Muscle of back (tissue), 11 donors: Measurements from ENCODE around the gene PINLYP. TPM values are rescaled to one million over a fixed set of nuclear protein-coding genes. Genes with fewer than 3 reads are reported as not detected.
"Not testable (repeated sequence)": the region's sequence is repeated elsewhere in the genome, so short reads cannot be mapped to it uniquely, and the experiment has no call there.

ENCODE experiments used
- DNase-seq, 3 donors: peaks; one replicate each; pipeline versions ENCODE4 v3.0.0 to v3.0.0-alpha.2; 2013
- polyA plus RNA-seq, 10 donors: library from polyadenylated mRNA; unstranded; fragments of 120-200 nt; gene quantifications; one replicate each; pipeline ENCODE4 v1.2.1, GENCODE V29; 2013; ENCODE audit not compliant: insufficient read length in 10 of 10

Gene PINLYP
- polyA plus RNA-seq, 10 donors = 4.2 to 9.4 (median 5.4) TPM

DNA sequence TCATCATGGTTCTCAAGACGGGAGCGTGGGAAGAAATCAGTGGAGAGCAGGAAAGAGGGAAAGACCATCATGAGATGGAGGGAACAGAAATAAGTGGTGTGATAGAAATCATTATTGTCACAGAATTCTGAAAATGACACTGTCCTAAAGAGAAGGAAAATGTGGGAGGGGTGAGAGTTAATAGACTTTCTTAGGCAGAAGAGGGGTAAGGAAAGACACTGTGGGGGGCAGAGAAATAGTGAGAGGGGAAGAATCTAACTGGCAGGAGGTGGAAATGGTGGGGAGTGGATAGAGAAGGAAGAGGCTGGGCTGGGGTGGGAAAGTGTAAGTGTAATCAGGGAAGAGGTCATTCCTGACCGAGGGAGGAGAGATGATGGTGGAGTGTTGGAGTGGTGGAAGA, 3.2 kb downstream of the PINLYP start:
- no peak for DNase-seq

DNA sequence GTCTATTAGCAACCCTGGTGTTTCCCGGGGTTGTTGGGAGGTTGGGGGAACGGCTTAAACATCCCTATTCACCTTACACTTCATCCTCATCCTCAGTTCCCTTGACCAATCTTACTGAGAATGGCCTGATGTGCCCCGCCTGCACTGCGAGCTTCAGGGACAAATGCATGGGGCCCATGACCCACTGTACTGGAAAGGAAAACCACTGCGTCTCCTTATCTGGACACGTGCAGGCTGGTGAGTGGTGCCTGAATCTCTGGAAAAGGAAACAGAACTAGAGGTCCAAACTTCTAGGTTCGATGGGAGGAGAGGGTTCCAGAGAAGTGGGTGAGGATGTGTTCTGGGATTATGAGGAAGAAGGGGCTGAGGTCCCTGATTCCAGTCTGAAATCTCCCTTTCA, 5.9 kb downstream of the PINLYP start:
- no peak for DNase-seq

DNA sequence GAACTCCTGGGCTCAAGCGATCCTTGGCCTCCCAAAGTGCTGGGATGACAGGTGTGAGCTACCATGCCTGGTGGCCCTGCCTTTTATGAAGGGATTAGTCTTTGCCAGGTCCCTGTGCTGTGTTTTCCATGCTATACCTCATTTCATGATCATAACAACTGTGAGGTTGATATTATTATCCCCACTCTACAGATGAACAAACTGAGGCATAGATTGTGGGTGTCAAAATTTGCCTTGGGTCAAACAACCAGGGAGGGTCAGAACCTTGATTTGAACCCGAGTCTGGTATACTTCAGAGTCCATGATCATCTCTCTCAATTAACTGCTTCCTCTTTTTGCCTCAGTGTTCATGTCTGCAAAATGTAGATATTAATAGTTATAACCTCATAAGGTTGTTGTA, 6.9 kb downstream of the PINLYP start:
- DNase-seq = no peak

DNA sequence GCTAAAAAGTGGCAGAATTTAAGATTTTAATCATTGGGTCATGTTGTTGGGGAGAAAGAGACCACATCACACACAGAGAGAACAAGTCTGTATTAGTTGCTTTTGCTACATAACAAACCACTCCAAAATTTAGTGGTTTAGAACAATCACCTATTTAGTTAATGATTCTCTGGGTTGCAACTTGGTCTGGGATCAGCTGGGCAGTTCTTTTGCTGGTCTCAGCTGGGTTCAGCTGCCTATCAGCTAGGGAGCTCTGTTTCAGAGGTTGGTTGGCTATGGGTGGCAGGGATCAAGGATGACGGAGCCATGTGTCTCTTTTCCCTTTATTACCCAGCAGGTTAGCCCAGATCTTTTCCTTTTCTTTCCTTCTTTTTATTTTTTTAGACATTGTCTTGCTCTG, 8.9 kb downstream of the PINLYP start:
- DNase-seq = no peak

DNA sequence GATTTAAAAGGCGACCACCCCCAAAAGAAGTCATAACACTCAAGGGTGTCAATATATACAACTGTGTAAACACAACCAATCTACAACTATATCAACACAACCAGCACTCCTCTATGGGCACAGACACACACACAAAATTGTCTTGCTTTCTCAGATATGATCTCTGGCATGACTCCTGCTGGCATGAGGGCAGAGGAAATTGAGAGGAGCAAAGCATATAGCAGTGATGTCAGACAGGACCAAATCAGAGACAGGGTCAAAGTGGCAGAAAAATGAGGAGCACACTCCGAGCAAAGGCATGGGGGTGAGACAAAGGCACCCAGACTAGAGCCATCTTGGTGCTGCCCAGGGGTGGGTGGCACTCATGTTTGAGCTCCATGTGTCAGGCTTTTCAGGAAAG, 10.7 kb downstream of the PINLYP start:
- DNase-seq = no peak

DNA sequence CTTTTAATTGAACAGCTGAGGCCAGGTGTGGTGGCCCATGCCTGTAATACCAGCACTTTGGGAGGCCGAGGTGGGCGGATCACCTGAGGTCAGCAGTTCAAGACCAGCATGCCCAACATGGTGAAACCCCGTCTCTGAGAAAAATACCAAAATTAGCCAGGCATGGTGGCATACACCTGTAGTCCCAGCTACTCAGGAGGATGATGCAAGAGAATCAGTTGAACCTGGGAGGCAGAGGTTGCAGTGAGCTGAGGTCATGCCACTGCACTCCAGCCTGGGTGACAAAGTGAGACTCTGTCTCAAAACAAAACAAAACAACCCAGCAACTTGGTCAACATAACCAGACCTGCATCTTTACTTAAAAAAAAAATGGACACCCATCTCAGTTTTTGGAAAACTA, 11.4 kb downstream of the PINLYP start:
- not testable (repeated sequence) for DNase-seq

DNA sequence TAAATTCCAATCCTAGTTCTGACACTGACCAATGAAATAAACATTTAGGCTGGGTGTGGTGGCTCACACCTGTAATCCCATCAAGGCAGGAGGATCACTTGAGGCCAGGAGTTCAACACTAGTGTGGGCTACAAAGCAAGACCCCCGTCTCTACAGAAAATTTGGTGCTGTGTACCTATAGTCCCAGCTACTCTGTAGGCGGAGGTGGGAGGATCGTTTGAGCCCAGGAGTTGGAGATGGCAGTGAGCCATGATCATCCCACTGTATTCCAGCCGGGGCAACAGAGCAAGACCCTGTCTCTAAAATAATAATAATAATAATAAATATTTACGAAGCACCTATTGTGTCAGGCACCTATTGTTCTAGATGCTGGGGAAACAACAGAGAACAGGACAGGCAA, 13.7 kb downstream of the PINLYP start:
- no peak for DNase-seq

DNA sequence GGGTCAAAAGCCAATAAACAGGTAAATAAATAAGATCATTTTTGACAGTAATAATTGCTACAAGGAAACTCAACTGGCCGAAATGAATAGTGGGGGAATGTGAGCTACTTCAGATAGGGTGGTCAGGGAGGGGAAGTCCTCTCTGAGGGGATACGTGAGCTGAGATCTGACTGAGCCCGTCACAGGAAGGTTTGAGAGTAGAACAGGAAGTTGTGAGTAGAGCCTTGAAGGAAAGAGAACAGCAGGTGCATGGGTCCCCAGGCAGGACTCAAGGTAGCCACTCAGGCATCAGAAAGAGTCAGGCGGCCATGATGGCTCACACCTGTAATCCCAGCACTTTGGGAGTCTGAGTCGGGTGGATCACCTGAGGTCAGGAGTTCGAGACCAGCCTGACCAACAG, 14.1 kb downstream of the PINLYP start:
- DNase-seq = no peak

DNA sequence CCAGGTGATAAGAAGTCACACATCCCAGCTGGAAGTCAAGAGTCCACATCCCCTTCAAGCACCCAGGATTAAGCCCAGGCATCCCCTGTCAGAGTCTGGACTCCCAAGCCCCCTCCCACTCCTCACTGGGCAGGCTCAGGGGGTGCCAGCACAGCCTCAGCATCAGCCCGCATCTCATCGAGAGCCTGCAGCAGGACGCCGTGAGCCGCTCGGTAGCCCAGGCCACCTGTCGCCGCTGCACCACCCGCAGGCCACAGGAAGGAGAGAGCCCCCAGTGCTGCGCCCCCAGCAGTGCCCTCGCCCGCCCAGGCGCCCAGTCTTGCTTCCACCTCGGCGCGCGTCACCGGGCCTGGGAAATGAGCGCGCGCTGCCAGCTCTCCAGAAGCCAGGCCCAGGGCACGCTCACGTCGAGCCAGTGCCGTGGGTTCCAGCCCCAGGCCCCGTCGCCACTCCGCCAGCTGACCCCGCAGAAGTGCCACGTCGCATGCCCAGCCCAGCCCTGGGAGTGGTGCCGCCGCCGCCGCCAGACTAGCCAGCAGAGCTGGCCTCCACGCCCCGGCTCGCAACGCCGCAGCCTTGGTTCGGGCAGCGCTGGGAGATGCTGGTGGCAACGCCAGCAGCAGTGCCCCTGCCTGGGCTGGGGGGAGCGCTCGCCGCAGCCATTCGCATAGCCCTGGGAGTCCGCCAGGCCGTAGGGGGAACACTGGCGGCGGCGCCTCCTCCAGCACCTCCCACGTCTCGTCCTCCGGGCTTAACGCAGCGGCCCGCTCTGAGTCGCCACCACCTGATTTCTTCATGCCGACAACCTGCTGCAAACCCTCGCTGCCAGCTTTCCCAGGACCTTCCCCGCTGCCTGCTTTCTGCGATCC, 16.5 kb downstream of the PINLYP start:
- no peak for DNase-seq

DNA sequence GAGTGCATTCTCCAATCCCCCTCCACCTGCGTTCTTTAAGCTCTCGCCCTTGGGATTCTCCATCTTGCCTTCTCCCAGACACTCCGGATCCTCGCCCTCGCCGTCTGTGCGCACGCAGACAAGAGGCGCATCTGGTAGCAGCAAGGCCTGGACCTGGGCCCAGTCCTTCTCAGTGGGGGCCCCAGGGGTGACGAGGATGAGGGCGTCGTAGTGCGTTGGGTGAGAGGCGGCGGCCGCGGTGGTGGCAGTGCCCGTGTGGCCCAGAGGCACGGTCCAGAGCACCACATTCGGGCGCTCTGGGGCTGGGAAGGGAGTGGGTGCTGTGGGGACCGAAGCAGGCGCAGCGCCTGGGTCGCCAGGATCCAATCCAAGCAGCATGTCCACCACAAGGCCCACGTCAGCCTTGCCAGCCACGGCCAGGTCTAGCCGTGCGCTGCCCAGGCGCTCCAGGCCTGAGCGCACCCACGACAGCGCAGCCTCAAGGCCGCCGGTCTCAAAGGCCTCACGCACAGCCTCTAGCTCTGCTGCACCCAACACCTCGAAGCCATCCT, 17.3 kb downstream of the PINLYP start:
- no peak for DNase-seq

DNA sequence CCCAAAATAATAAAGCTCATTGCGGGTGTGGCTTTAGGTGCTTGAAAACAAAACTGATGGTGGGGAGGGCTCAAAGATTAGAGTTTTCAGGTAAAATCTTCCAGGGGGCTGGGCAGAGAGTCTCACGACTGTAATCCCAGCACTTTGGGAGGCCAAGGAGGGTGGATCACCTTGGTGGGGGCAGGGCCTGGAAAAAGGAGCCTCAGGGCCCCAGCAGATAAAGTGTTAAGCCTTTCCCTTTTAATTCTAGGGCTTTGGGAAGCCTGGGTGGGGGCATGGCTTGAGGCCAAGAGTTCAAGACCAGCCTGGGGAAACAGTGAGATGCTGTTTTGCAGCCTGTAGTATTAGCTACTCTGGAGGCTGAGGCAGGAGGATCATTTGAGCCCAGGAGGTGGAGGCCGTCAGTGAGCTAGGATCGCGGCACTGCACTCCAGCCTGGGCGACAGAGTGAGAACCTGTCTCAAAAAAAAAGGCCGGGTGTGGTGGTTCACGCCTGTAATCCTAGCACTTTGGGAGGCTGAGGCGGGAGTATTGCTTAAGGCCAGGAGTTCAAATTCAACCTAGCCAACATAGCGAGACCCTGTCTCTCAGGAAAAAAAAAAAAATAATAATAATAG, 18.6 kb downstream of the PINLYP start:
- no peak for DNase-seq

DNA sequence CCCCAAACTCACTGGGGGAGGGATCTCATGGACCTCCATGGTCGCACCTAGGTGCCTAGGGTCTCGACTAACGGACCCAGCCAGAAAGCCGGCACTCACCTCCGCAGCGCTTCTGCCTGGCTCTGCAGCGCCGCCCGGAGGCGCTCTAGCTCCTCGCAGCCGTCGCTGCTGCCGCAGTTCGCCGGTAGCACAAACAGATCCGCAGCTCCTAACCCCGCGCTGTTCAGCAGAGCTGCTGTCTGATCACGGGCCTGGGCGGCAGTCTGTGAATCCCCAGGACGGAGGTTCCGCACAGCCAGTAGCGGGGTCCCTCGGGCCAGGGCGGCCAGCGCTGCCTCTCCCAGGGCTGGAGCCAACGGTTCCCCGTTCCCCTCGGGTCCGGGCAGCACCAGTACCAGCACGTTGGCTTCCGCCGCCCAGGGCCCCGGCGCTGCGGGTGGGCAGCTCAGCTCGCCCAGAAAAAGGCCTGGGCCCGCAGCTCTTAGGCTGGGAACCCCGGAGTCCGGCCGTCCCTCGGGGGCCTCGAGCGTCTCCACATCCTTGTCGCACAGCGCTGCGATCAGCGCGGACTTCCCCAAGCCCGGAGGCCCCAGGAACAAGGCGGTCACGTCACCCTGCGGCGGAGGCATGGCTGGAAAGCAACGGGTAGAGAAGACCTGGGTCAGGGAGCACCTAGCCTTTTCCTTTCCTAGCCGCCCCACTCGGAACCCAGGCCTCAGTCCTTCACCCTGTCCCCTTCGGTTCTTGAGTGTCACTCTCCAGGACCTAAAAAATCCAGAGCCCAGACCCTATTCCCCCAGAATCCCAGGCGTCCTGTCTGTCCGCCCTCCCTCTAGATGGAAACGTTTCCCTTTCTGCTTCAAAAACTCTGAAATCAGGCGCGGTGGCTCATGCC, 19.4 kb downstream of the PINLYP start:
- DNase-seq = peak in 2 of 3 donors; percentile 61 to 80

DNA sequence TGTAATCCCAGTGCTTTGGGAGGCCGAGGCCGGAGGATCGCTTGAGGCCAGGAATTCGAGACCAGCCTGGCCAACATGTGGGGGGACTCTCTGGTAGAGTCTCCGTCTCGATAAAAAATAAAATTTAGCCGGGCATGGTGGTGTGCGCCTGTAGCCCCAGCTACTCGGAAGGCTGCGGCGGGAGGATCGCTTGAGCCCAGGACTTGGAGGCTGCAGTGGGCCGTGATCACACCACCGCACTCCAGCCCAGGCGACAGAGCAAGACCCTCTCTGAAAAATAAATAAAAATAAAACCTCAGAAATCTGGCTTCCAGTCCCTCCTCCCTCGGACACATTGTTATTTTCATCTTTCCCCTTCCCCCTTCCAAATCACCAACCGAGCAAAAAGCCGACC, 20.0 kb downstream of the PINLYP start:
- no peak for DNase-seq

DNA sequence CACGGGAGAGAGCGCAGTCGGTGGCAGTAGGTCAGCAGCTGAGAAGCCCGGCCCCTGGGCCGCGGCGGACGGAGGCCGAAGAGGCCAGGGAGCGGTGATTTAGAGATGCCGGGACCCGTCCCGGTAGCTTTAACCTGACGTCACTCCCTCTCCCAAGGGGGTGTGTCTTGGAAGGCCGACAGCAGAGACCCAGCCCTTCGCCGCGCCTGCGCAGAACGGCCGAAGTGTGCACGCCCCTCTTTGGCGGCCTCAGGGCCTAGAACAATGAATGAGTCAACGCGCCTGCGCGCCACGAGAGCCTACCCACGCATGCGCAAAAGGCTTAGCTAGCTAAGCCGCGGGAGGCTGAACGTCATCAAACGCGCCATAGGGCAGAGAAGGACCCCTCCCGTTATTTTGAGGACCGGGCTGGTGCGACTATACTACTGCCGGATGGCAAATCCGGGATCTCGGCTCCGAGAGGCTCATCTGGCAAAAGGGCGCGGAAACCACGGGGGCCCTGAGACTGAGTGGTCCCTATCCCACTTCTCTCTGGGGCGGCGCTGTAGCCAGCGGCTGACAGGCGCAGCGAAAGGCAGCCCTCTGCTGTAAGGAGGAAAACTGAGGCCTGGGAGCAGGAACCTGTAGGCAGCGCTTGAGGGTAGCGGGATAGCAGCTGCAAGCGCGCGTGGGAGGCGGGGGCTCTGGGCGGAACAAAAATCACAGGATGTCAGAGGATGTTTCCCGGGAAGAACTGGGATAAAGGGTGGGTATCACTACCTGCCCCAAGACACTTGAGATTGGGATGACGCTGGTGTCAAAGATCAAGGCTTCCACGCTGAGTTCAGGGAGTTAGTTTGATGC, 20.6 kb downstream of the PINLYP start, which contains the start of the genes IRGQ and ZNF576:
IRGQ (minus strand) TSS at position 136 of the 843 bp plus-strand sequence. CDS start 796 bp downstream, outside the sequence.
ZNF576 (plus strand) TSS at position 597 of the 843 bp plus-strand sequence. CDS start 514 bp downstream, outside the sequence.
- peak; percentile 100 for DNase-seq

DNA sequence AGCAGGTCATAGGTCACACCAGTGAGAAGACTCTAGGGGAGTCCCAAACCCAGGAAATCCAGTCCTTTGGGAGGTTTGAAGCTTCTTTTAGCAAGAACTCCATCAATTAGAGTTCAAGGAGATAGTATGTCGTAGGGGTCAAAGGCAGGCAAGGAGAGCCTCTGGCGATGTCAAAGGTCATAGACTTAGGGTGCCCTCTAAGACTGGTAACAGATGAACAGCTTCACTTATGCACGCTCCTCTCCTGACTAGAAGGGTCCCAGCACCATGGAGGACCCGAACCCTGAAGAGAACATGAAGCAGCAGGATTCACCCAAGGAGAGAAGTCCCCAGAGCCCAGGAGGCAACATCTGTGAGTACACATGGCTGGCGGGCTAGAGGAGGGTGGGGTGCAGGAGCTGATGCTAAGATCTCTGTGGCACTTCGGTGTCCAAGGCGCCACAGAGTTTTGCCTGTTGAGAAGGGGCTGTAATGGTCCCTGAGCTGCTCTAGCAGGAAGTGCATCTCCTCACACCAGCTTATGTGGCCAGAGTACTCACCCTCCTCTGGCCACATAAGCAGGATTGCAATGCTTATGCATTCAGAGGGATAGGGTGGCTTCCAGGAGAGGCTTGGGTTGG, 21.4 kb downstream of the PINLYP start:
- DNase-seq = no peak

DNA sequence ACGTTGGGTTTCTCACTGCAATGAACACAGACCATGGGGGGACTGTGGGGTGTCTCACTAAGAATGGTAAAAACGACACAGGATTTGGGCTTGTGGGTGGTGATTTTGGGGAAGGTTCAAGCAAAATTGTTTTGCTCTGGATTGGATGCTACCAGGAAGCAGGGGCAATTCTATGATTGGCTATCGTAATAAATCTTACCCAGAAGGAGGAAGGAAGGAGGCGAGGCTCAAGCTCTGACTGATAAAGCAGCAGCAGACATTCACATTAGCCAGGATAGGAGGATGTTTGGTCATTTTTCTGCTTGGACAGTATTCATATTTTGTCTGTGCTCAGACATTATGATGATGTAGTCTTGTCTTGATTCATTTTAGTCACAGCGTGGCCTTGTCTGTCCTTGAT, 22.3 kb downstream of the PINLYP start:
- no peak for DNase-seq

DNA sequence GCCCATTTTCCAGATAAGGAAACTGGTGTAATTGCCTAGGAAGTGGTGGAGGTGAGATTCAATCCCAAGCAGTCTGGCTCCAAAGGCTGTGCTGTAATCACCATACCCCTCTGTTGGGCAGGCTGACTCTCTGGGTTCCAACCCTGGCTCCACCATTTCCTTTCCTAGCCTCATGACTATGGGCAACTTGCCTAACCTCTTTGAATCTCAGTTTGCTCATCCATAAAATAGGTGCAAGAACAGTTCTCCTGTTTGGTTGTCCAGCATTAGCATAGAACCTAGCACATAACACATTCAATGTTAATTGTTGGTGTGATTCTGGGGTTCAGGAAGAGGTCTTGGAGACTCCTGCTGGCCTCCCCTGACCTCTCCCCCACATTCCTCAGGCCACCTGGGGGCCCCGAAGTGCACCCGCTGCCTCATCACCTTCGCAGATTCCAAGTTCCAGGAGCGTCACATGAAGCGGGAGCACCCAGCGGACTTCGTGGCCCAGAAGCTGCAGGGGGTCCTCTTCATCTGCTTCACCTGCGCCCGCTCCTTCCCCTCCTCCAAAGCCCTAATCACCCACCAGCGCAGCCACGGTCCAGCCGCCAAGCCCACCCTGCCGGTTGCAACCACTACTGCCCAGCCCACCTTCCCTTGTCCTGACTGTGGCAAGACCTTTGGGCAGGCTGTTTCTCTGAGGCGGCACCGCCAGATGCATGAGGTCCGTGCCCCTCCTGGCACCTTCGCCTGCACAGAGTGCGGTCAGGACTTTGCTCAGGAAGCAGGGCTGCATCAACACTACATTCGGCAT, 23.0 kb downstream of the PINLYP start:
- no peak for DNase-seq

DNA sequence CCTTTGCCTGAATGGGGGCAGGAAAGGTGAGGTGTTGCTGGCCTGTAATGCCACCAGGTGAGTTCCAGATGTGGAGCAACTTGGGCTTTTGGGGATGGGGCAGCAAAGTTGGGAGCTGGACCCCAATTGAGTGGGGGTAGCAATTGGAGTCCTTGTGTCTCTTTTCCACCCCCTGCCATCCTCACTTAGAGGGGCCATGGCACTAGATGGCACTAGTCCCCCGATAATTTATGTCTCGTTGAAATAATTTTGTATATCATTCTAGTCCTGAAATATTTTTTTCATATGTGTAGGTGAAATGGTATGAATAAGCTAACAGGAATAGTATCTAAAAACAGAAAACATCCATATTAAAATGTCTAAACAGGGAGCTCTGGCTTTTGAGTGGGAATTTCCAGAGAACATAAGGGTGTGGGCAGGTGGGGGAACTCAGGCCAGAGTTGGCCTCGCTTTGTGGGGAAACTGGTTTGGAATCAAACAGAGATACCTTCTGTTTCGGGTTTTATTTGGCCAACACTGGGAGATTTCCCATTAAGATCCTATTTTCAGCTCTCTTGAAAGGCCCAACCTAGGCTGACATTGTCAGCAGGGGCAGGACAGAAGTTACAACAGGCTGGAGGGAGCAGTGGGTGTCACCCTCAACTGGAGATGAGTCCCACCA, 24.2 kb downstream of the PINLYP start:
- DNase-seq = no peak

DNA sequence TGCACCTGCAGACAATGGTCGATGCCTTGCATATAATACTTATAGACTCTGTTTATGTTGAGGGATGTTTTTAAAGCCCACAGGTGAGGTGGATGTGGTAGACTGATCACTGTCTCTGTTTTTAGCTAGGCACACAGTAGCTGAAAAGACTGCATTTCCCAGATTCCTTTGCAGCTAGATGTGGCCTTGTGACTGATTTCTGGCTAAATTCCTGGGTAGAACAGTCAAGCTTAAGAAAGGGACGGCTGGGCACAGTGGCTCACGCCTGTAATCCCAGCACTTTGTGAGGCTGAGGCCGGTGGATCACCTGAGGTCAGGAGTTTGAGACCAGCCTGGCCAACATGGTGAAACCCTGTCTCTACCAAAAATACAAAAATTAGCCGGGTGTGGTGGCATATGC, 24.7 kb downstream of the PINLYP start:
- not testable (repeated sequence) for DNase-seq
